GM19023 (cell line): ENCODE results near the gene CTSZ.
"Not testable (repeated sequence)": the region's sequence is repeated elsewhere in the genome, so short reads cannot be mapped to it uniquely, and the experiment has no call there.

Source experiments
- ATAC-seq: cut with Tn5 transposase; IDR thresholded peaks from one replicate; pipeline ENCODE4 v1.9.1; 2021; ENCODE audit warnings: mild to moderate bottlenecking, moderate library complexity; ENCODE audit not compliant: unreplicated experiment

The CTSZ gene

GRCh38 chr20:59001068-59001448, 6.0 kb downstream of the CTSZ start:
- no peak for ATAC-seq

DNA sequence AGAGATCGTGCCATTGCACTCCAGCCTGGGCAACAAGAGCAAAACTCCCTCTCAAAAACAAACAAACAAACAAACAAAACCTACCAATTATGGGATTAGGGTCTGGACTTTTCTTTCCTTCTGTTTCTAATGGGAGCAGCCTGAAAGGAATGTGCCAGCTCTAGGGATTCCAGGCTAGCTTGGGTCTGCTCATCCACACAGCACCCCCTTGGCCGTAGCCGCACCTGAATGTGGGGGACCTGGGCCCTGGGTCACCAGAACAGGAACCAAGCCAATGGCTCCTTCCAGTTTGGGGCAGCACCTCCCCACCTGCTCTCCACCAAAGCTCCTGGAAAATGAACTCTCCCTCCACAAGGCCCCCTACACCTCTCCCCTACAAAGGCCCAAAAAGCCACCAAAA, 6.7 kb downstream of the CTSZ start:
- ATAC-seq: no peak

DNA sequence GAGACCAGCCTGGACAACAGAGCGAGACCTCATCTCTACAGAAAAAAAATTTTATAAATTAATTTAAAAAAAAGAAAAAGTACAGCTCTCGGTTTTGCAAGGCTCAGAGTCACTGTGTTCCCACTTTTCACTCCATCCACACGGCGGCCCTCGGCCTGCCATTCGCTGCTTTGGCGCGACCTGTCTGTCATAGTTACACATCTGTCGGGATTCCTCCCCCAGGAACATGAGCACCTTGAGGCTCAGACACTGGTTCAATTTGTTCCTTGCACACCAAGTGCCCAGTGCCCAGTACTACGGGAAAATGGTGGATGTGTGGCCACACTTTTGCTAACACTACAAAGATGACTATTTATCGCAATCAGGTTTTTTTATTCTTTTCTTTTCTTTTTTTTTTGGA, 8.4 kb downstream of the CTSZ start:
- no peak for ATAC-seq

DNA sequence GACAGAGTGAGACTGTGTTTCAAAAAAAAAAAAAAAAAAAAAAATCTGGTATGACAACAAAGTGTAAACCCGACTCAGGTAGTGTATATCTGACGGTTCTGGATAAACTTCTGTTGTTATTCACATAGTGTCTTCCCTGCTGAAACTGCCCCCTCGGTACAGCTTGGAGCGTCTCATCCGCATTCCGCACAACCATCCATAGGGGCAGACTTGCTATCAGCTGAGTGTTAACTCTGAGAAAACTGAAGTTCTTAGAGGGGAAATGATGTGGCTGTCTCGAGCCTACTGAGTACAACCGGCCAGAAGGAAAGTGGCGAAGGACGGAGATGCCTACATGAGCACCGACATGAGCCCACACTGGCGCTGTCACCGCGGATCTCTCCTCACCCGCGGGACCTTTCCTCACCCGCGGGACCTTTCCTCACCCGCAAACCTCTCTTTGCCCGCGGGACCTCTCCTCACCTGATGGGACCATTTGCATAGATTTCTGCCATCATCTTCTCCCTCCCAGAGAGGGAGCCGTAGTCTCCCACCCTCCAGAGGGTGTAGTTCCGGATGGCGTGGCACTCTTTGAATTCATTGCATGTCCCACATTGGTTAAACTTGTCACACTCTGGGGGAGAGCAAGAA, 9.8 kb downstream of the CTSZ start:
- no peak for ATAC-seq

DNA sequence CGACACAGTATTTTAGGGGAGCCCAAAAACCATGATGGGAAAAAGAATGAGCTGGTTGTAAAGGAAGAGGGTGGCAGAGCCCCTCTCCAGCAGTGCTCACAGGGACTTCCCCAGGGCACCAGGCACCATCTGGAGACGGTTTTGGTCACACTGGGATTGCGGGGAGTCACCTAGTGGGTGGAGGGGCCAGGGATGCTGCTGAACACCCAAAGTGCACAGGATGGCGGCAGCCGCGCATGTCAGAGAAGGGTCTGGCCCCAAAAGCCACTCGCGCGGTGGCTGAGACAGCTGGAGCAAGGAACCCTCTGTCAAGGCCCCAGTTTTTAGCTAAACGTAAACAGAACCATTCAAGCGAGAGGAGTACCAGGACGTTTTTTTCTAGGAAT, 10.8 kb downstream of the CTSZ start:
- no peak for ATAC-seq

DNA sequence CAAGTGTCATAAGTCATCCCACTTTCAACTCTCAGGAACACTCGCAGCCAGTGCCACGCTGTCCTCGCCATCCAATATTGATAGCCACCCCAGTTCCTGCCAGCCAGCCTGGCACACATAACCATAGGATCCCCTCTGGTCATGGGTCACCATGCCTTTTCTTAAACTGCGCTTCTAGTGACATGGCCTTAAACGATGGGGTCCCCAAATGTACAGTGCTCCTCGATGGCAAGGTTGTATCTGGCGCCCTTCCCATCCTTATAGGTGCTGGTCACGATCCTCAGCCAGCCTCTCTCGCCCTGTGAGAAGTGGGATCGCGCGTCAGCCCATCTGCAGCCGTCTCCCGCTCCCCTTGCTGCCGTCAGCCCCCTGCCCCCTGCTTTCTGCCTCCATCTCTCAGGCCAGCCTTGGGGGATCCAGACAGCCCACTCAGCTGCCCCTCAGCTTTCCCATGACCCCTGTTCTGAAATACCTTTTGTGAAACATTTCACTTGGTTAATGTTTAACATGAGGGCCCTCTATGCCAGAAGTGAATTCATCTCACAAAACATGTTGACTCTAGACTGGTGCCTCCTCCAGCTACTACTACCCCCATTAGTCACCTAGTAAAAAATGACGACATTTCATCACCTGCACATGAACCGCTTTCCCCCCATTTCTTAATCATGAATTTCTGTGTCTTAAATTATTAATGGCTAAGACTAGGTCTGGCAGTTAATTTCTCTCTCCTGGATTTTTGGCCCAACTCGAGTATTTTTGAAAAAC, 11.4 kb downstream of the CTSZ start:
- no peak for ATAC-seq

DNA sequence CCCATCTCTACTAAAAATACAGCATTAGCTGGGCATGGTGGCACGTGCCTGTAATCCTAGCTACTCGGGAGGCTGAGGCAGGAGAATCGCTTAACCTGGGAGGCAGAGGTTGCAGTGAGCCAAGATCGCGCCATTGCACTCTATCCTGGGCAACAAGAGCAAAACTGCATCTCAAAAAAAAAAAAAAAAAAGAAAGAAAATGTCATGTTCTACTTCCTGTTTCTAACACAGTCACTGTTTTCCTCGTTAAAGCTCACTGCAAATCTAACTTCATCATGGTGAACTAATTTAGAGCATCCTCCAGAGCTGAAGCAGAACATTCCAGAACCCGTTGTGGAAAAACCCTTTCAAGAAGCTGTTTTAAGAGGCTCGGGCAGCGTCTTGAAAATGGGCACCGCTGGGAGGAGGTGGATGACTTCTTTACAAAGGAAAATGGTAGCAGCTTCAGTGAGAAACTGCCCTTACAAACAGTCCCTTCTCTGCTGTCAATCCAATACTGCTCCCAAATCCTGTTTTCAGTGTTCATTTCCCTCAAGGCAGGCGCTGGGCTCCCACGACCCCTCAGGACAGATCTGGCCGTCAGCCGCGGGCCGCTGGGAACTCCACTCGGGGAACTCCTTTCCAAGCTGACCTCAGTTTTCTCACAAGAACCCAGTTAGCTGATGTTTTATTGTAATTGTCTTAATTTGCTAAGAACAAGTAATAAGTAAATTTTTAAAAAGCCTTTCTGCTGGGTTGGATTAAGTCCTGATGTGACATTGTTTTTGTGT, 12.5 kb downstream of the CTSZ start:
- ATAC-seq: no peak

DNA sequence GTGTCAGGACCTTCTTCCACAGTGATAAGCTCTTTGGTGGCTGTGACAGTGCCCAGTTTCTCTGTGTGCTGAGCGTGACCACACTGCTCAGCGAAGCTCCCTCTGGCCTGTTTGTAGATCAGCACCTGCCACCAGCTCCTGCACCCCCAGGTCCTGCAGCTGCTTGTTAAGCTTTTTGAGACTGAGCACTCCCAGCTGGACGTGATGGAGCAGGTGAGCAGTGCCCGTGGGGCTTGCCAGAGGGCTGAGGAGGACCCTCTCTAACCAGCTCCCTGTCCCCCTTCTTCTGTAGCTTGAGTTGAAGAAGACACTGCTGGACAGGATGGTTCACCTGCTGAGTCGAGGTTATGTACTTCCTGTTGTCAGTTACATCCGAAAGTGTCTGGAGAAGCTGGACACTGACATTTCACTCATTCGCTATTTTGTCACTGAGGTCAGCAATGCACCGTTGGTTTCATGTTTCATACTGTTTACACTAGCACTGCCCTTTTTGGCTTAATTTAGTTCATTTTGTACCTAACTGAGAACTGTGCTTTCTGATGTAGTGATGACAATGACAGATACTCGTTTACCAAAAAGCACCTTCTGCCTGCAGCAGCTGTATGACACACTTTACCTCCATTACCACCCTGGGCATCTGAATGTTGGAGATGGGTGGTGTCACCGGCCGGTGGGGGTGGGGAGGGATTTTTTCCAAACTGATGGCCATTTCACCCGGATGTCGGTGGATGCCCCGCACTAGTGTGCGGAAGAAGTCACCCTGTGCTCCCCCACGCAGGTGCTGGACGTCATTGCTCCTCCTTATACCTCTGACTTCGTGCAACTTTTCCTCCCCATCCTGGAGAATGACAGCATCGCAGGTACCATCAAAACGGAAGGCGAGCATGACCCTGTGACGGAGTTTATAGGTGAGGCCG, 13.5 kb downstream of the CTSZ start:
- no peak for ATAC-seq

DNA sequence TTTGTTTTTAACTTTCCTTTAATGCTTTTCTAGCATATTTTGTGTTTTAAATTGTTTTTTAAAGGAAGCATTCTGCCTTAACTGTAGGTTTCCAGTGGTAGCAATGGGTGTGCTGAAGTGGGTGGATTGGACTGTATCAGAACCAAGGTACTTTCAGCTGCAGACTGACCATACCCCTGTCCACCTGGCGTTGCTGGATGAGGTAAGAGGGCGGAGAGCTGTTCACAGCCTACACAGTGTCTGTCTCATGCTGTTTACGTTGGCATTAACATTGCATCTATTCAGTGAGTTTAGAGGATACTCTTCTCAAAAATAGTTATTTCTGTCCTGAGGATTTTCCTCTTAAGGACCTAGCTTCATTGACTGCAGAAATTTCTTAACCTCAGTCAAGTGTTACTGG, 14.1 kb downstream of the CTSZ start:
- no peak for ATAC-seq

GRCh38 chr20:58991715-58992114, 15.3 kb downstream of the CTSZ start:
- ATAC-seq: no peak

- ATAC-seq: no peak
Observed at GRCh38 chr20:58990651-58991445, 16.2 kb downstream of the CTSZ start.

DNA sequence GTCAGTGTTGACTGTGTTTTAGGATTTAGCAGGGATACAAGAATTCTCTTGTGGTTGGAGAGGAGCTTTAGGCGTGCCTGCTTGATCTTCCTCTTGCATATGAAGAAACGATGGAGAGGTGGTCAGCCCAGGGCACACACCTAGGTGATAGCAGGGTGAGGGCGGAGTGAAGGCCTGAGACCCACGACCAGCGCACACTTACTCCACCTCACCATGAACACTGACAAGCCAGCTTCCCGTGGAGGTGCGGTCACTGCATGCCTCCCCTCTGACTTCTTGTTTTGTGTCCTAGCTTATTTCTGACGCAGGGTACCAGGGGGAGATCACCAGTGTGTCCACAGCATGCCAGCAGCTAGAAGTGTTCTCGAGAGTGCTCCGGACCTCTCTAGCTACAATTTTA, 17.9 kb downstream of the CTSZ start:
- ATAC-seq: no peak

DNA sequence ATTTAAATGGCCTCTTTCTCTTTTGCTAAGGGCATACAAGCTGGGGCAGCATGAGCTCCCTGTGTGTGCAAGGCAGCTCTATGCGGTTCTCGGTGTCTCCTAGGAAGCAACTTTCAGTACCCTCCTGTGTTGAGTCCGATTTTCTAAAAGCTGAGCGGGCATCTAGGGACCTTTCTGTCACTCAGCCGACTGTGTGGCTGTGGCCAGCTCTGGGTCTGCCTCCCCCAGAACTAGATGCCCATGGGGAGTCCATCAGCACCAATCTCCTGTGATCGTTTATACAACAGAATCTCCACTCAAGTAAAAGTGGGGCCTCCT, 18.5 kb downstream of the CTSZ start:
- no peak for ATAC-seq

- ATAC-seq: no peak
Observed at GRCh38 chr20:58987790-58988564, 19.1 kb downstream of the CTSZ start.

DNA sequence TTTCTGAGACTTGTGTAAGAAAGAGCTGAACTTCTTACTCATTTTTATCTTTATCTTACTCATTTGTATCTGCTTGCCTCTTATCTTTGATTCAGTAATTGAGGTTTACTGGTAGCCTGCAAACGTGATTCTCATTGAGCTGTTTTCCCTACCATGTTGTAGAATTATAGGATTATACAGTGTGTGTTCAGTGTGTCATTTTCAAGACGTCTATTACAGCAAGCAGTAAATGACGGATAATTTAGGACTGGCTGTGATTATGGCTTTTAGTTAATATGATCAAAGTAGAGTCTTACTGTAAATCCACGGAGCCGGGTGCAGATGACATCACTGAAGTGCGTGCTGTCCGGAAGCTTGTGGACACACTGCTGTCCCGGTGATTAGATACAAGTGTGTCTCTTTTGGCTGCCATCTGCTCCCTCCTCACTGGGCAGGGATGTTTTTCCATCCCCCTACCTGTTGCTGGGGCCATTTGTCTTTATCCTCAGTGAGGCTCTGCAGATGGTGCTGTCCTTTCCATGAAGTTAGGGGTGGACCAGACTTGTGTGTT, 20.0 kb downstream of the CTSZ start:
- no peak for ATAC-seq

DNA sequence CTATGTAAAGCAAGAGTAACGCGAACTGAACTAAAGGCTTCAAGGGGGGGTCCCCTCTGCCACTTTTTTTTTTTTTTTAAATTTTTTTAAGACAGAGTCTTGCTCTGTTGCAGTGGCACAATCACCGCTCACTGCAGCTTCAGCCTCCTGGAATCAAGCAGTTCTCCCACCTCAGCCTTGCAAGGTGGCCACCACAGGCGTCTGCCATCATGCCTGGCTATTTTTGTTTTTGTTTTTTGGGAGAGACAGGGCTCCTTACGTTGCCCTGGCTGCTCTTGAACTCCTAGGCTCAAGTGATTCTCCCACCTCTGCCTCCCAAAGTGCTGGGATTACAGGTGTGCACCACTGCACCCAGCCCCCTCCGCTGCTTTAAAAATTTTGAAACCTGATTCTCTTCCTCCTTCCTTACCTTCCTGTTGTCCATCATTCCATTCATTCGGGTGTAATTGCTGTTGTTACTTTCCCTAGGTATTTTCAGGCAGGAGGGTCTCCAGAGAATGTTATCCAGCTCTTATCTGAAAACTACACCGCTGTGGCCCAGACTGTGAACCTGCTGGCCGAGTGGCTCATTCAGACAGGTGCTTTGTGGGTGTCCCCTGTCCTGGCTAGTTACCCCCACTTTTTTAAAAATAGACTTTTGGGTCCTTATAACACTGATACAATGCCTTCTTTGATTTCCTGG, 20.6 kb downstream of the CTSZ start:
- ATAC-seq: no peak

DNA sequence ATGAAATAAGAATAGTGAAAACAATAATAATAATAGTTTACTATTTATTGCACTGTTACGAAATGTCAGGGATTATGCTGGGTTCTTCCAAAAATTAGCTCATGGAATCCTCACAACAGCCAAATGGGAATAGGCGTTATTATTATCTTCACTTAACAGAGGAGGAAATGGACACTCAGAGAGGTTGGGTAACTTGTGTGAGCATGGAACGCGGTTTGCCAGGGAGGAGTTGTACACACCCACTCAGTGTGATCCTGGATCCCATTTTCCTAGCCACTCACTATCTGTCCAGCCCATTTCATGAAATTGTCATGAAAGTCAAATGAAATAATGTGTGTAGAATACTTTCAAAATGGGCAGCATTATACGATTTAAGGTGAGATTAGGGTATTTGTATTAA, 21.4 kb downstream of the CTSZ start:
- ATAC-seq: no peak

DNA sequence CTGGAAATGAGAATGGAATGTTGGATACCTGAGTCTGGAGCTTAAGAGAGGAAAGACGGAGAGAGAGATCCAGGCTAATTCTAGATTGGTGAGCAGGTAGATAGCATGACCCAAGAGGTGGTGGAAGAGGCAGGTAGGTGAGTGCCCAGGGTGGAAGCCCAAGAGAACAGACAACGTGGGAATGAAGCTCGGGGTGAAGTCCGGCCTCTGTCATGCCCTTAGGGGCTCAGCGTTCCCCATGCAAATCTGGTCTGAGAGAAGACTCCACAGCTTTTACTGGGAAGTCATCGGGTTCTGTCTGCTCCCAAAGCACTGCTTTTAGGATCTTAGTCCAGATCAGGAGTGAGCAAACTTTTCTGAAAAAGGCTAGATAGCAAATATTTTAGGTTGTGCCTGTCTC, 22.4 kb downstream of the CTSZ start:
- ATAC-seq: no peak

- ATAC-seq: not testable (repeated sequence)
Observed at GRCh38 chr20:58983115-58983468, 24.0 kb downstream of the CTSZ start.
